GM23338 (cell line): Measurements from ENCODE around the gene PTPRN2. TPM values are rescaled to one million over a fixed set of nuclear protein-coding genes. Genes with fewer than 3 reads are reported as not detected.

Experiments
- ATAC-seq: fragments of 200-7000 bp; cut with Tn5 transposase; 3 replicates; pipeline ENCODE4 v1.9.1; 2020
- DNase-seq: peaks from one replicate; pipeline ENCODE4 v3.0.0-alpha.2; 2015; ENCODE audit warnings: low spot score
- H2AFZ ChIP-seq: fragments of 200-600 bp; sonication (generic); 2 replicates; pipeline ENCODE4 v1.8.0; 2016; ENCODE audit warnings: antibody characterized with exemption, mild to moderate bottlenecking, moderate library complexity
- H3F3A ChIP-seq: fragments of 200-600 bp; sonication (generic); replicated peaks from 2 replicates; pipeline ENCODE4 v1.8.0; 2017; ENCODE audit warnings: antibody characterized with exemption, mixed run types, low read depth
- H3K27ac ChIP-seq: fragments of 200-600 bp; sonication (generic); 2 replicates; pipeline ENCODE4 v1.6.1; 2016; ENCODE audit warnings: low read depth
- H3K27me3 ChIP-seq: fragments of 200-600 bp; sonication (generic); 2 replicates; pipeline ENCODE4 v1.8.0; 2016; ENCODE audit warnings: mild to moderate bottlenecking, mixed run types, moderate library complexity; ENCODE audit not compliant: insufficient read depth
- H3K36me3 ChIP-seq: fragments of 200-600 bp; sonication (generic); 2 replicates; pipeline ENCODE4 v1.8.0; 2016; ENCODE audit warnings: mild to moderate bottlenecking; ENCODE audit not compliant: insufficient read depth
- H3K4me1 ChIP-seq: fragments of 200-600 bp; sonication (generic); 2 replicates; pipeline ENCODE4 v1.8.0; 2016; ENCODE audit warnings: mild to moderate bottlenecking, moderate library complexity; ENCODE audit not compliant: insufficient read depth
- H3K4me2 ChIP-seq: fragments of 200-600 bp; sonication (generic); 2 replicates; pipeline ENCODE4 v1.7.1; 2017; ENCODE audit warnings: mixed run types
- H3K4me3 ChIP-seq: fragments of 200-600 bp; sonication (generic); 2 replicates; pipeline ENCODE4 v1.6.1; 2016; ENCODE audit warnings: mixed run types
- H3K79me2 ChIP-seq: fragments of 200-600 bp; sonication (generic); replicated peaks from 2 replicates; pipeline ENCODE4 v1.8.0; 2017; ENCODE audit warnings: mild to moderate bottlenecking; ENCODE audit not compliant: insufficient read depth
- H3K9me2 ChIP-seq: fragments of 200-600 bp; sonication (generic); 2 replicates; pipeline ENCODE4 v1.8.0; 2017; ENCODE audit not compliant: insufficient read depth
- H4K20me1 ChIP-seq: fragments of 200-600 bp; sonication (generic); replicated peaks from 2 replicates; pipeline ENCODE4 v1.8.0; 2017; ENCODE audit warnings: mild to moderate bottlenecking; ENCODE audit not compliant: insufficient read depth
- H3K27ac Mint-ChIP-seq: 2 replicates; pipeline ENCODE4 v1.8.0; 2020; ENCODE audit warnings: inconsistent platforms, mild to moderate bottlenecking, moderate library complexity, mixed read lengths
- H3K27me3 Mint-ChIP-seq: 3 replicates; pipeline ENCODE4 v1.8.0; 2022; ENCODE audit warnings: low read depth, mild to moderate bottlenecking, moderate library complexity, mixed read lengths, inconsistent platforms; ENCODE audit not compliant: insufficient read depth, poor library complexity
- H3K36me3 Mint-ChIP-seq: 3 replicates; pipeline ENCODE4 v1.8.0; 2021; ENCODE audit warnings: low read depth, mild to moderate bottlenecking, inconsistent platforms, moderate library complexity, mixed read lengths
- H3K4me1 Mint-ChIP-seq: 3 replicates; pipeline ENCODE4 v1.8.0; 2020; ENCODE audit warnings: mild to moderate bottlenecking, inconsistent platforms, mixed read lengths
- H3K4me3 Mint-ChIP-seq: 3 replicates; pipeline ENCODE4 v1.8.0; 2021; ENCODE audit warnings: moderate library complexity, mild to moderate bottlenecking, inconsistent platforms, mixed read lengths
- H3K9me3 Mint-ChIP-seq: 3 replicates; pipeline ENCODE4 v1.8.0; 2020; ENCODE audit warnings: moderate library complexity, mild to moderate bottlenecking, inconsistent platforms, mixed read lengths
- CTCF ChIP-seq, 2 experiments: fragments of 200-600 bp in 1 of 2; sonication (generic) in 1 of 2; conservative IDR thresholded peaks; 2 replicates each; pipeline versions ENCODE4 v1.5.1 to v1.6.1; 2016 to 2017; ENCODE audit warnings: antibody characterized with exemption in 2 of 2, low read depth in 2 of 2, mild to moderate bottlenecking in 2 of 2, moderate library complexity in 1 of 2
- NANOG ChIP-seq: IDR thresholded peaks from 2 replicates; pipeline ENCODE4 v1.6.1; 2016; ENCODE audit warnings: antibody characterized with exemption, borderline replicate concordance
- REST ChIP-seq: IDR thresholded peaks from one replicate; pipeline ENCODE4 v1.6.1; 2018; ENCODE audit warnings: antibody characterized with exemption; ENCODE audit not compliant: unreplicated experiment
- ZNF462 ChIP-seq: fragments of 250-450 bp; sonication (Bioruptor Pico); IDR thresholded peaks from 2 replicates; pipeline ENCODE4 v1.5.0; 2020; ENCODE audit warnings: mild to moderate bottlenecking, moderate library complexity
- polyA plus RNA-seq: library from polyadenylated mRNA; unstranded; fragments of >200 nt; fragmentation: Nextera tagmentation; extraction: Ambion mirVana; gene quantifications from 2 replicates; pipeline ENCODE4 v1.2.1, GENCODE V29; 2016
- total RNA-seq: library from RNA; depleted of rRNA; stranded (reverse); fragments of >200 nt; shearing (Covaris generic); gene quantifications from 2 replicates; pipeline ENCODE4 v1.2.3, GENCODE V29; 2014

PTPRN2 gene
- total and polyA plus RNA-seq, 2 experiments from 2014 or later, result 0.87 to 4.0 TPM

- H3K4me2 ChIP-seq, result no peak overlapping the region
- peak; percentile 63 for ATAC-seq
- Mint-ChIP-seq H3K4me1 (peaks cover 11% of the 10 kb centered on the region), H3K27ac (no peak overlapping the region), H3K4me3 (no peak overlapping the region), H3K27me3 (peaks cover 9% of the 10 kb centered on the region), H3K36me3 (peaks cover 29% of the 10 kb centered on the region), H3K9me3 (peaks cover 74% of the 10 kb centered on the region)
- TF ChIP-seq NANOG (no peak), CTCF (conservative IDR thresholded peaks at IDR 0.05; ENCODE audit: low read depth in 2 of 2) (peak; percentile 8 to 56; a peak in 2 of 4 replicates)
- H3K36me3 ChIP-seq, result no peaks in the 10 kb centered on the region
- DNase-seq, result peak; percentile 55
- no peak overlapping the region for H3K4me3 ChIP-seq
- peaks cover 1% of the 10 kb centered on the region; the same call in 1 of the 2 replicates for H3K9me2 ChIP-seq
- H3F3A ChIP-seq, result 0 out of 2 replicates have a peak, but pooled peaks cover 3% of the 10 kb centered on the region
- H3K27ac ChIP-seq, result no peak overlapping the region
- no peaks in the 10 kb centered on the region for H4K20me1 ChIP-seq
- H2AFZ ChIP-seq, result no peak overlapping the region
- no peaks in the 10 kb centered on the region for H3K27me3 ChIP-seq
- no peaks in the 10 kb centered on the region for H3K79me2 ChIP-seq
- H3K4me1 ChIP-seq, result peaks cover 3% of the 10 kb centered on the region; the same call in 1 of the 2 replicates
Observed at GRCh38 chr7:158445421-158446175, 142.0 kb downstream of the PTPRN2 start.

DNA sequence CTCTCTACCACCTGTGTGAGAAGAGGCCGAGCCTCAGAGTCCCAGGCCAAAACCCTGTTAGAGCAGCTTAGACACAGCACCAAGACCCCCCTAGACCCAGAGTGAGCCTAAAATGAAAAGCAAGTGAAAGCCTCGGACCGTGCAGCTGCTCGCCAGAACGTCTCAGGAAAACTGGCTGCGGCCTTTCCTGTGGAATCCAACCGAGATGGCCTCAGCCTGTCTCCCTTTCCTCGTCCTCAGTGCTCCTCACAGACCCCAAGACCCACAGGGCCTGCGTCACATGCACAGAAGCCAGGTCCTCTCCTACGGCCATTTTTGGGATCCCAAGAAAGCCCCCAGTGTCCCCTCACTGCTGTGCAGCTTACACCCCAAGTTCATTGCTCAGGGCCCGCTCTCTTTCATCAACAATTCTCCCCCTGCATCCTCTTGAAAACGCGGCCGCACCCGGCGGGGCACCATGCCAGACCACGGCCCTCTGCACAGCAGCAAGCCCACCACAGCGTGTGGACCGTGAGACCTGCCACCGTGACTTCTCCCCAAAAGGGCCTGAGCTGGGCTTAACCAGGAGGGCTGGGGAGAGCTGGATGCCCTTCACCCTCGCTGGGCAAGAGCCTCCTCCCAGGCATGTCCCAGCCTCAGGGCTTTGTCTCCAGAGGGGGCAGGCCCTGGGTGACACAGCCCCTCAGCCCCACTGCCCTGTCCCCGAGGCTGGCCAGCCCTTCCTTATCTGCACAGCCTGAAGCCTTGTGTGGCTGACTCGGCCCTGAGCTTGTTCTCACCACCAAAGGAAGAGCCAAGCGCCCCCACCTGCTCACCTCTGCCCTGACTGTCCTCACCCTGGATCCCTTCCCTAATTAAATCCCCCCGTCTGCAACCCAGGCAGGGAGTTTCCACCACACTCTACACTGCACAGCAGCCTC, 142.9 kb downstream of the PTPRN2 start:
- TF ChIP-seq ZNF462 (CRISPR knock-in tag) (no peak), REST (no peak), NANOG (no peak)
- no peak overlapping the region for H2AFZ ChIP-seq
- H3K4me2 ChIP-seq, result no peak overlapping the region
- H3K27ac Mint-ChIP-seq, result no peak overlapping the region
- peaks cover 10% of the 10 kb centered on the region; the same call in 1 of the 2 replicates for H3K9me2 ChIP-seq
- peaks cover 8% of the 10 kb centered on the region; the same call in 2 of the 3 replicates for H3K4me1 Mint-ChIP-seq
- H4K20me1 ChIP-seq, result no peaks in the 10 kb centered on the region
- no peaks in the 10 kb centered on the region for H3K36me3 ChIP-seq
- no peaks in the 10 kb centered on the region for H3F3A ChIP-seq
- peaks cover 74% of the 10 kb centered on the region for H3K9me3 Mint-ChIP-seq
- H3K27me3 Mint-ChIP-seq, result peaks cover 10% of the 10 kb centered on the region
- no peak overlapping the region for H3K4me3 ChIP-seq
- H3K36me3 Mint-ChIP-seq, result peaks cover 30% of the 10 kb centered on the region
- peak; percentile 15 for ATAC-seq
- no peaks in the 10 kb centered on the region for H3K4me1 ChIP-seq
- H3K79me2 ChIP-seq, result no peaks in the 10 kb centered on the region
- H3K4me3 Mint-ChIP-seq, result no peak overlapping the region
- H3K27ac ChIP-seq, result no peak overlapping the region
- H3K27me3 ChIP-seq, result no peaks in the 10 kb centered on the region
- DNase-seq, result no peak
